Measurements from ENCODE around the gene DLGAP1.

GRCh38 chr18:4074647-4075046, 380.5 kb downstream of the DLGAP1 start:
- no peak for TF ChIP-seq CTCF (IDR thresholded peaks at IDR 0.05; ENCODE audit: low read depth, low read length)
- no peak for TF ChIP-seq POLR2A (IDR thresholded peaks at IDR 0.05; ENCODE audit: extremely low read depth, insufficient read length)
- no peak for TF ChIP-seq MAX (IDR thresholded peaks at IDR 0.05; ENCODE audit: low read depth, low read length)

All from NB4 (cell line).